Forelimb muscle (tissue), 1 donor: Measurements from ENCODE around the gene RAD23B. TPM values are rescaled to one million over a fixed set of nuclear protein-coding genes. Genes with fewer than 3 reads are reported as not detected.

ENCODE experiments used
- DNase-seq: peaks from one replicate; pipeline ENCODE4 v3.0.0-alpha.2; 2013; ENCODE audit warnings: low read depth
- polyA plus RNA-seq: library from polyadenylated mRNA; unstranded; fragments of 120-200 nt; gene quantifications from one replicate; pipeline ENCODE4 v1.2.1, GENCODE V29; 2013; ENCODE audit not compliant: insufficient read length

Gene RAD23B
- polyA plus RNA-seq, 1 donor = 111 TPM

- DNase-seq = no peak
These were observed 91.9 kb downstream of the RAD23B start for GRCh38 chr9:107375001-107375400.

GRCh38 chr9:107375651-107376369 lies 92.7 kb downstream of the RAD23B start:
- DNase-seq = no peak

- no peak for DNase-seq
These were observed 94.9 kb downstream of the RAD23B start for GRCh38 chr9:107378006-107378405.

Other genes with a start within 250 kb of the RAD23B start
- gene KLF4, start 206.5 kb downstream of the RAD23B start, polyA plus RNA-seq = 20.4 TPM